SH-SY5Y (cell line): ENCODE data around the gene SLC39A11.

Experiments
- GATA2 ChIP-seq: IDR thresholded peaks from 2 replicates; pipeline ENCODE4 v1.6.1; 2011; ENCODE audit warnings: mild to moderate bottlenecking, low read depth, low read length
- GATA3 ChIP-seq: IDR thresholded peaks from 2 replicates; pipeline ENCODE4 v1.6.1; 2011; ENCODE audit warnings: low read depth, mild to moderate bottlenecking, low read length, moderate library complexity

GRCh38 chr17:72878975-72879660 lies 213.4 kb downstream of the SLC39A11 start:
- TF ChIP-seq GATA2, result no peak
- TF ChIP-seq GATA3, result no peak
